ENCODE data around the gene SH3TC1.
A peak's percentile ranks its signal among the peaks of the same experiment; 100 is the strongest.

The SH3TC1 gene

DNA sequence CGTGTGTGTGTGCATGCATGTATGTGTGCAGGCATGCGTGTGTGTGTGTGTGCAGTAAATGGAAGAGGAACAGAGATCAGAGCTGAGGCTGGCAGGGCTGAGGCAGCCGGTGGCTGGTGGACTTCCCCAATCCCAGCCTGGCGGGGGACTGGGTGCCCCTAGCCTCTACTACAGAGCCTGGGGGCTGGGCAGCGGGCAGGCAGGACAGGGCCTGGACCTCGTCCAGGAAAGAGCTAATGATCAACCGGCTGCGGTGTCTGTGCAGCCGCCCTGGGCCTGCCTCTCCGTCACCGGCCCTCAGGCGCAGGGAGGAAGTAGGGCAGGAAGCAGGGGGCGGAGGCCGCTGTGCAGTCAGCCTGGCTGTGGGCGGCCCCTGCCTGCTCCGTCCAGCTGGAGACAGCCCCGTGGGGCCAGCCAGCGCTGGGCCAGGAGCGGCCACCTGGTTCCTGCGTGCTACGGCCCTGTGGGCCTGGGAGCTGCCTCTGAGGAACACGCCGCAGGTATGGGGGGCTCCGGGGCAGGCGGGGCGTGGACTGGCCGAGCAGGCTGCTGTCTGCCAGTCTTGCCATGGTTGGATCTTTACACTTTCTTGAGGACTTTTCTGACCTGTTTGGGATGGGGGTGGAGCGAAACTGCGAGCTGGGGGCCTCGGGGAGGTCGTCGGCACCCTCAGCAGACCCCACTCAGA is at the start of gene SH3TC1:
SH3TC1 (plus strand) TSS at position 385 of the 688 bp plus-strand sequence. CDS start 5,905 bp downstream, outside the sequence.
- H3K4me3 ChIP-seq (ENCODE audit: low read depth in 1 of 2, low read length in 2 of 2), result peak within 1 kb of the TSS; percentile 52 to 59
- peak within 1 kb of the TSS; percentile 62 for H3K27ac ChIP-seq (ENCODE audit: low read length)
- H3K27me3 ChIP-seq (ENCODE audit: low read depth, low read length), result no peaks in the 10 kb centered on the region
- H3K4me1 ChIP-seq (ENCODE audit: control insufficient read depth in 1 of 2, insufficient read depth in 2 of 2, low read length in 2 of 2), result peaks cover 11 to 28% of the 10 kb centered on the region in 2 donors
- H3K9me3 ChIP-seq (ENCODE audit: control insufficient read depth in 1 of 2, low read length in 2 of 2), result no peaks in the 10 kb centered on the region
- no peaks in the 10 kb centered on the region for H3K36me3 ChIP-seq (ENCODE audit: control insufficient read depth in 1 of 2, insufficient read depth in 2 of 2, low read length in 2 of 2)

DNA sequence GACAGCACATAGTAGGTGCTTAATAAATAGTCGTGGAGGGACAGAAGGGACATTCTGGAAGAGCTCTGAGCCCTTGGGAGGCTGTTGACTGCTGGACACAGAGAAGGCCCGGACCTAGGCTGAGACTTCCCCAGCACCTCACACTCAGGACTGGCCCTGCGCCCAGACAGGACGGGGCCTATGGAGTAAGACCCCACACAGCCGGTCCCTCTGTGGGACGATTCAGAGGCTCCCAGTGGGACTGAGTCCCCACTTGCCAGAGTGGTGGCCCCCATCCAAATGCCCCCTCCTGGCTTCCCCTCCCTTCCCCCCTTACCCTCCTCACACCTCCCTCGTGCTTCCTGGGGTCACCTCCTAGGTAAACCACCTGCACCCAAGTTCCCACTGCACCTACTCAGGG is 49.4 kb upstream of the SH3TC1 start:
- no peaks in the 10 kb centered on the region for H3K9me3 ChIP-seq (ENCODE audit: control insufficient read depth in 1 of 2, low read length in 2 of 2)
- H3K27ac ChIP-seq (ENCODE audit: low read length), result no peak overlapping the region
- no peaks in the 10 kb centered on the region for H3K4me1 ChIP-seq (ENCODE audit: control insufficient read depth in 1 of 2, insufficient read depth in 2 of 2, low read length in 2 of 2)
- no peak overlapping the region for H3K4me3 ChIP-seq (ENCODE audit: low read depth in 1 of 2, low read length in 2 of 2)
- no peaks in the 10 kb centered on the region for H3K36me3 ChIP-seq (ENCODE audit: control insufficient read depth in 1 of 2, insufficient read depth in 2 of 2, low read length in 2 of 2)
- H3K27me3 ChIP-seq (ENCODE audit: low read depth, low read length), result no peaks in the 10 kb centered on the region

DNA sequence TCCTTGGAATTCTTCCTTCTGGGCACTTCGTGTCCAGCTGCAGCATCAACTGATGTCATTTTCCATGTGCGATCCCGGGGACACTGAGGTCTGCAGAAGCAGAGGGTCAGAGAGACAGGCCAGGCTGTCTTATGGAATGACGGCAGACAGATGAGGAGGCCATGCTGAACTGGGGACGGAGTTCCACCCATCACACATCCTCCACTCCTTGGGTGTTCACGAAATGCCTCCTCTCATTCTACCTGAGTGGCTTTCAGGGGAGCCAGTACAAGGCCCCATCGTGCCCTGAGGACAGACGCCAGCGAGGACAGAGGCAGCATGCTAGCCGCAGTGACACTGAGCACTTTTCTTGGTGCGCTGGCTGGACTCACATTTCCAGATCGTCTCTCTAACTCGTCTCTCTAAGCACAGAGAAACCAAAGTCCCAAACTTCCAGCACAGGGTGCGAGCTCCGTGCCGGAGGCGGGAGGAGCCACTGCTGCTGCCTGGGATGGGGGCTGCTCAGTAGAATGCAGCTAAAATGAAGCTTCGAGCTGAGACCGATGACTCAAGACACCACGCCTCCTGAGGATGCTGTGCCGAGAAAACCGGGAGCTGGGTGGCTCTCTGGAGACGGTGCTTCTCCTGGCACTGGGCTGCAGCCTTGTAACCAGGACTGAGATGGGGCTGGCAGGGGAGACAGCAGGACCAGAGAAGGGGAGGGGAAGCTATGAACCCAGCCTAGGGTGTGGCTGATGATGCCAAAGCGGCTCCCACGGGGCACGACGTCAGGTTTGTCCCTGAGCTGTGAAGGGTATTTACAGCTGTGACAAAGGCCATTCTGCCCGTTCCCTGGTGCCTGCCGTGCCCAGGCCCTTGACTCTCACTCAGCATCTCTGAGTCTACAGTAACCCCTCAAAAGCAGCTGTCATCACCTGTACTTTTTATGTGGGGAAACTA is 48.7 kb upstream of the SH3TC1 start:
- Histone ChIP-seq H3K36me3 (ENCODE audit: control insufficient read depth in 1 of 2, insufficient read depth in 2 of 2, low read length in 2 of 2) (no peaks in the 10 kb centered on the region), H3K4me3 (ENCODE audit: low read depth in 1 of 2, low read length in 2 of 2) (no peak overlapping the region), H3K9me3 (ENCODE audit: control insufficient read depth in 1 of 2, low read length in 2 of 2) (no peaks in the 10 kb centered on the region), H3K27ac (ENCODE audit: low read length) (no peak overlapping the region), H3K4me1 (ENCODE audit: control insufficient read depth in 1 of 2, insufficient read depth in 2 of 2, low read length in 2 of 2) (no peaks in the 10 kb centered on the region), H3K27me3 (ENCODE audit: low read depth, low read length) (no peaks in the 10 kb centered on the region)

DNA sequence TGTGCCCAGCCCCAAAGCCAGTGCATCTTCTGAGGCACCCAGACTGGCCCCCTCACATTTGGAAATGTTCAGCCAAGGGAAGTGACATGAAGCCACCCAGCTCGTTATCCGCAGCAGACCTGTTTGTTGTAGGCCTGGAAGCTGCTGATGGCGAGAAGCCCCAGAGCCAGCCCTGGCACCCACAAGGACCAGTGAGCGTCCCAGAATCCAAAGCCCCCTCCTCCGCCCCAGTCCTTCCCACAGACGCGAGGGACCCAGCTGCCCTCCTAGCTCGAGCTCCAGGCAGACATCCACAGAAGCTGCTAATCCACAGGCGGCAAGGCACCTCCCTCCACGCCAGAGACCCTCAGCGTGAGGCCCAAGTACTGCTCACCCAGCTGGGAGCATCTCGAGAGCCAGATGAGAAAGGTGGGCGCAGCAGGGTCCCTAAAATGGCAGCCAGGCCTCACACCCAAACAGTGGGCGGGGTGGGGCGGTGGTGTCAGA is 47.9 kb upstream of the SH3TC1 start:
- Histone ChIP-seq H3K27ac (ENCODE audit: low read length) (no peak overlapping the region), H3K4me3 (ENCODE audit: low read depth in 1 of 2, low read length in 2 of 2) (no peak overlapping the region), H3K9me3 (ENCODE audit: control insufficient read depth in 1 of 2, low read length in 2 of 2) (no peaks in the 10 kb centered on the region), H3K27me3 (ENCODE audit: low read depth, low read length) (no peaks in the 10 kb centered on the region), H3K36me3 (ENCODE audit: control insufficient read depth in 1 of 2, insufficient read depth in 2 of 2, low read length in 2 of 2) (no peaks in the 10 kb centered on the region), H3K4me1 (ENCODE audit: control insufficient read depth in 1 of 2, insufficient read depth in 2 of 2, low read length in 2 of 2) (no peaks in the 10 kb centered on the region)

DNA sequence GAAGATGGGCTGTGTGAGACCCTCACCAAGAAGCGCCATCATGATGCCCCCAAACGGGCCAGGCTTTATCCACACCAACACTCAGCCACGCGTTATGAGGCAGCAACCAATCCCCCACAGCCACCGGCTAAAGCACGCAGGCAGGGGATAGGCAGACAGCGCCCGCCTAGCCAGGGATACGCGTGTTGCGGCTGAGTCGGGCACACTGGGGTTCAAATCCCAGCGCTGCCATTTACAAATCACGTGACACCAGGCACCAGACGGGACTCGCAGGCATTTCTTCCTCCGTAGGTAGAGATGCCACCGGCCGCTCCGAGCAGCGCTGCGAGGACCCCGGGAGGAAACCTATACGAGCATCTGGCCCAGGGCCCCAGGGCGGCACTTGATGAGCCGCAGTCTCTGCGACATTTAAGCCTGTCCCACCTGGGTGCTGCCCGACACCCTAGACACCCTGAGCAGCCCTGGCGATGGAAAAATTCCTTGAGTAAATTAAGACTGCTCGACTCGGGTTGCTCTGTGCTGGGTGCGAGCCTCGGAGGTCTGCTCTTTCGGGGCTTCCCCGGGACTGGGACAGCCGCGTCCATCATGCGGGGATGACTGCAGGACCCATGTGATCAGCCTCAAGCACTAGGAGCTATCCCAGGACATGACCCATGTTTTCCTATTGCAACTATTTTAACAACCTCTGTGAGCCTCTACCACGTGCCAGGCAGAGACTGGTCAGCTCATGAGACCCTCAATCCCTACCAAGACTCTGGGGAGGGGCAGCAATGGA is 46.8 kb upstream of the SH3TC1 start:
- H3K9me3 ChIP-seq (ENCODE audit: control insufficient read depth in 1 of 2, low read length in 2 of 2), result no peaks in the 10 kb centered on the region
- H3K27me3 ChIP-seq (ENCODE audit: low read depth, low read length), result no peaks in the 10 kb centered on the region
- H3K36me3 ChIP-seq (ENCODE audit: control insufficient read depth in 1 of 2, insufficient read depth in 2 of 2, low read length in 2 of 2), result no peaks in the 10 kb centered on the region
- no peak overlapping the region for H3K4me3 ChIP-seq (ENCODE audit: low read depth in 1 of 2, low read length in 2 of 2)
- no peak overlapping the region for H3K27ac ChIP-seq (ENCODE audit: low read length)
- H3K4me1 ChIP-seq (ENCODE audit: control insufficient read depth in 1 of 2, insufficient read depth in 2 of 2, low read length in 2 of 2), result peaks cover 0 to under 1% of the 10 kb centered on the region in 2 donors

DNA sequence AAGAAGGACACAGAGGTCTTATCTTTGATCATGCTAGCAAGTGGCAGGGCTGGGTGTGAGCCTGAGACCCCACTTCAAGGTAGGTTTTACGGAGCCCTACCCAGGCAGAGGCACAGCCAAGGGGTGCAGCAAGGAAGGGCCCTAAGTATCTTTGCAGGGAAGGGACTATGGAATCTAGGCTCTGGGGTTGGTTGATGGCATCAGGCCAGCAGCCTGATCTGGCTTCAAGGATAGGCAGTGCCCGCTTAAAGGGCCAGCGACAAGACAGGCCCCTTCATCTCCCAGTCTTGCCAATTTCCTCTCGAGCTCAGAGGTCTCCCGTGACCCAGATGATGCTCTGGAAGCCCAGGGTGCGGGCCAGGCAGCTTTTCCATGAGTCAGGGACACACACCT is 46.2 kb upstream of the SH3TC1 start:
- no peaks in the 10 kb centered on the region for H3K36me3 ChIP-seq (ENCODE audit: control insufficient read depth in 1 of 2, insufficient read depth in 2 of 2, low read length in 2 of 2)

DNA sequence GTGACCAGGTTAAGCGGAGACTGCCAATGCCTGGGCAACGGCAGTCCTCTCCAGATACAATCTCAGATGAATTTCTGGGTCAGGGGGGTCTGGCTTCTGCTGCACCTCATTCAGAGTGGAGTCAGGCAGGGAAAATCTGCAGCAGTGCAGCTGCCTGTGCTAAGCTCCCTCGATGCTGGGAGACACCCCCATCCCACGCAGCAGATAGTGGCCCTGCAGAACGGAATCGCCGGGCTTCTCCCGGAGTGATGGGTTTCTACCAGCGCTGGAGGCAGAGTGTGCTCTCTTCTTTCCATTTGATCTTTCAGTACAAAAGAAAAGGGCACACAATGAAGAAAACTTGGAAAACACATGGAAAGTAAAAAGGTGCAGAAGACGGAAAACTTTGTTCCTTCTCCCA is 45.6 kb upstream of the SH3TC1 start:
- no peaks in the 10 kb centered on the region for H3K27me3 ChIP-seq (ENCODE audit: low read depth, low read length)
- H3K36me3 ChIP-seq (ENCODE audit: control insufficient read depth in 1 of 2, insufficient read depth in 2 of 2, low read length in 2 of 2), result no peaks in the 10 kb centered on the region
- no peaks in the 10 kb centered on the region for H3K9me3 ChIP-seq (ENCODE audit: control insufficient read depth in 1 of 2, low read length in 2 of 2)
- peaks cover 0 to 11% of the 10 kb centered on the region in 2 donors for H3K4me1 ChIP-seq (ENCODE audit: control insufficient read depth in 1 of 2, insufficient read depth in 2 of 2, low read length in 2 of 2)
- no peak overlapping the region for H3K4me3 ChIP-seq (ENCODE audit: low read depth in 1 of 2, low read length in 2 of 2)
- no peak overlapping the region for H3K27ac ChIP-seq (ENCODE audit: low read length)

More for the DNA sequence above, 46.2 kb upstream of the SH3TC1 start:
- Histone ChIP-seq H3K4me1 (ENCODE audit: control insufficient read depth in 1 of 2, insufficient read depth in 2 of 2, low read length in 2 of 2) (peaks cover 0 to 6% of the 10 kb centered on the region in 2 donors), H3K27ac (ENCODE audit: low read length) (no peak overlapping the region), H3K27me3 (ENCODE audit: low read depth, low read length) (no peaks in the 10 kb centered on the region), H3K9me3 (ENCODE audit: control insufficient read depth in 1 of 2, low read length in 2 of 2) (no peaks in the 10 kb centered on the region), H3K4me3 (ENCODE audit: low read depth in 1 of 2, low read length in 2 of 2) (no peak overlapping the region)

DNA sequence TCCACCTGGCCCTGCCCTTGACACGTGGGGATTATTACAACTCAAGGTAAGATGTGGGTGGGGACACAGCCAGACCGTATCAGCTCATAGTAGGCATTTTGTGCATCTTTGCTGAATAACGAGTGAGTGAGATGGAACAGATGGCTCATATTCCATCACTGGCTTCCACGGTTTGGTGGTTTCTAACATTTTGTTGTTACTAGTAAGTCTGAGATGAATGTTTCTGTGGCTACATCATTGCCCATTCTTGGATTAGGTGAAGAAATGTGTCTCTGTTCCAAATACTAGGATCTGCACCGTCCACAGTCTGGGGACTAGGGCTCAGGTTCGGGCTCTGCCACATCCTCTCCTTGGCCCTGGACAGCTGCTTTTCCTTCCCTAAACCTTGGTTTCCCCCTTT is 44.0 kb upstream of the SH3TC1 start:
- H3K36me3 ChIP-seq (ENCODE audit: control insufficient read depth in 1 of 2, insufficient read depth in 2 of 2, low read length in 2 of 2), result no peaks in the 10 kb centered on the region
- H3K4me3 ChIP-seq (ENCODE audit: low read depth in 1 of 2, low read length in 2 of 2), result no peak overlapping the region
- H3K27ac ChIP-seq (ENCODE audit: low read length), result no peak overlapping the region
- no peaks in the 10 kb centered on the region for H3K27me3 ChIP-seq (ENCODE audit: low read depth, low read length)
- H3K4me1 ChIP-seq (ENCODE audit: control insufficient read depth in 1 of 2, insufficient read depth in 2 of 2, low read length in 2 of 2), result peaks cover 0 to 21% of the 10 kb centered on the region in 2 donors
- H3K9me3 ChIP-seq (ENCODE audit: control insufficient read depth in 1 of 2, low read length in 2 of 2), result no peaks in the 10 kb centered on the region

DNA sequence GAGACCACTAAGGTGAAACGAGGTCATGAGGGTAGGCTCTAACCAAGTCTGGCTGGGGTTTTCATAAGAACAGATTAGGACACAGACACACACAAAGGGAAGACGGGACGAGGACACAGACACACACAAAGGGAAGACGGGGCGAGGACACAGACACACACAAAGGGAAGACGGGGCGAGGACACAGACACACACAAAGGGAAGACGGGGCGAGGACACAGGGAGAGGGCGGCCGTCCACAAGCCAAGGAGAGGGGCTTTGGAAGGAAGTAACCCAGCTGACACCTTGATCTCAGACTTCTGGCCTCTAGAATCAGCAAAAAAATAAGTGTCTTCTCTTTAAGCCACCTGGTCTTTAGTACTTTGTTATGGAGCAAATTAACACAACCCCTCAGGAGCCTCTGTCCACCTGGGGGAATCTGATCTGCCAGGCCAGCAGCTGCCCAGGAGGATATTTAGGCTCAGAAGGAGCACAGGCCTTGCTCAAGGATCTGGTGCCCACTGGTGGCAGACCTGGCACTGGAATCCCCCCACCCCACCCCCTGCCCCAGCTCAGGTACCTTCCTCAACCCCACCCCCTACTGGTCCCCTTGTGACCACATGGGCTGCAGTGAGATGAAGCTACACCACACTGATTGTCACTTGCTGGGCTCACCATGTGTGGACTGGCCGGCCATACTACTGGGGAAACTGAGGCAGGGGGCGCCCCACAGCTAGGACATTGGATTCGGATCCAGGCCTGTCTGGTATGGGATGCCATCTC is 43.2 kb upstream of the SH3TC1 start:
- Histone ChIP-seq H3K4me3 (ENCODE audit: low read depth in 1 of 2, low read length in 2 of 2) (no peak overlapping the region), H3K27me3 (ENCODE audit: low read depth, low read length) (no peaks in the 10 kb centered on the region), H3K4me1 (ENCODE audit: control insufficient read depth in 1 of 2, insufficient read depth in 2 of 2, low read length in 2 of 2) (peaks cover 0 to 25% of the 10 kb centered on the region in 2 donors), H3K27ac (ENCODE audit: low read length) (no peak overlapping the region), H3K36me3 (ENCODE audit: control insufficient read depth in 1 of 2, insufficient read depth in 2 of 2, low read length in 2 of 2) (no peaks in the 10 kb centered on the region), H3K9me3 (ENCODE audit: control insufficient read depth in 1 of 2, low read length in 2 of 2) (no peaks in the 10 kb centered on the region)

DNA sequence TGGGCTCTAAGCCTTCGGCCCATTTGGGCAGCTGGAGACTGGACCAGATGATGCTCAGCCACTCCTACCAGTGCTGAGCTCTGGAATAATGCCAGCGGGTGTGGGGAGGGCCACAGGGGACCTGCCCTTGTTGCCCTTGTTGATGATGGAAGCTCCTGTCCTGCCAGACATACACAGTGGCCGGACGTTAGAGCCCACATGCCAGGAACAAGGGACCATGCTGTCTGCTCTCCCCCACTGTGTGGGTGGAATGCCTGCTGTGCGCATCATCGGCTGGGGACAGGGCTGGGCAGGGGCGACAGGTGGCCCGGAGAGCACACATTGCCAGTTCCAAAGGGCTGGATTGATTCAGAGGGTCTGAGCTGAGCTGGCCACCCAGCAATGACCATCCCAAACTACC is 42.5 kb upstream of the SH3TC1 start:
- Histone ChIP-seq H3K27me3 (ENCODE audit: low read depth, low read length) (no peaks in the 10 kb centered on the region), H3K9me3 (ENCODE audit: control insufficient read depth in 1 of 2, low read length in 2 of 2) (no peaks in the 10 kb centered on the region), H3K36me3 (ENCODE audit: control insufficient read depth in 1 of 2, insufficient read depth in 2 of 2, low read length in 2 of 2) (no peaks in the 10 kb centered on the region), H3K4me3 (ENCODE audit: low read depth in 1 of 2, low read length in 2 of 2) (no peak overlapping the region), H3K27ac (ENCODE audit: low read length) (no peak overlapping the region), H3K4me1 (ENCODE audit: control insufficient read depth in 1 of 2, insufficient read depth in 2 of 2, low read length in 2 of 2) (peaks cover 0 to 25% of the 10 kb centered on the region in 2 donors)

Measured in muscle layer of duodenum (tissue), 2 donors.